NCI-H226 (cell line): Measurements from ENCODE around the gene LENG9.

ENCODE experiments used
- DNase-seq: peaks from one replicate; pipeline ENCODE4 v3.0.0-alpha.2; 2015

LENG9 gene

GRCh38 chr19:54436031-54436523, 27.5 kb downstream of the LENG9 start:
- no peak for DNase-seq

- DNase-seq, result no peak
Measured at GRCh38 chr19:54435551-54436016, 28.0 kb downstream of the LENG9 start.

GRCh38 chr19:54434873-54435214, 28.7 kb downstream of the LENG9 start:
- DNase-seq, result no peak

- no peak for DNase-seq
Measured at GRCh38 chr19:54434112-54434872, 29.3 kb downstream of the LENG9 start.

DNA sequence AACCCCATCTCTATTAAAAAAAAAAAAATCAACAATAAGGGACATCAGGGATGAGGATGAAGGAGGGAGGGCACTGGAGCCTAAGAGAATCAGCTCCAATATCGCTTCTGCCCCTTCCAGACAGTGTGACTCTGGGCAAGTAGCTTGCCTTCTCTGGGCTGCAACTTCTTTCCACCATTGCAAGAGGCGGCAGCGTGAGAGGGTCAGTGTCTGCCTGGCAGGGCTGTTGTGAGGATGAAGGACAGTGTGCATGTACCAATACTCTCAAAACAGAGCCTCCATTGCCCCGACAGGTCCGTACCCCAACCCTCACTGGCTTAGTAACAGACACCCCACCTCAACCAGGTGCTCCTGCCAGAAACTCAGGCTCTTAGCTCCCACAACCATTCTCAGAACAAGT, 29.9 kb downstream of the LENG9 start:
- no peak for DNase-seq

GRCh38 chr19:54432144-54432738, 31.3 kb downstream of the LENG9 start:
- DNase-seq, result peak; percentile 29

DNA sequence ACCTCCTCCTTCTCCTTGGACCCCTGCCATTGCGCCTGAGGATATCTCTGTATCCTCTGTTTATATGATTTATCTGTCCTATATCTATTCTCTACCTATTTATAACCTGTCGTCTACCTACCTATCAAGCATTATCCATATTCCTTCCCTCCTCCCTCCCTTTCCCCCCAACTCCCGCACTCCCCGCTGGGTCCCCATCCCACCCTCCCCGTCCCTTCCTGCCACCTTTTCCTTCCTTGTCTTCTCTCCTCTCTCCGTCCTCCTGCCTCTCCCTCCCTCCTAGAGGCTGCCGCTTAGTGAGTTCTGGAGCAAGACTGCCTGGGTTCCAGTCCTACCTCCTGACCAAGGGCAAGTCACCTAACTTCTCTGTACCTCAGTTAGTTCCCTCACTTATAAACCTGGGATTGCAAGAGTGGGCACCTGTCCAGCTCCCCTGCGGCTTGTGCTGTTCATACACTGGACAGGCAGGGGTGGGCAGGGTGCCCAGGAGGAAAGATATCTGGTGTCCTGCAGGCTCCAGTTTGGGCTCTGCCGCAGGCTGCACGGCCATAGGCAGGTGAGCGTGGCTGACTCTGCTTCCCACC, 32.2 kb downstream of the LENG9 start:
- peak; percentile 73 for DNase-seq

GRCh38 chr19:54430306-54431254, 33.0 kb downstream of the LENG9 start:
- DNase-seq, result peak; percentile 29

DNA sequence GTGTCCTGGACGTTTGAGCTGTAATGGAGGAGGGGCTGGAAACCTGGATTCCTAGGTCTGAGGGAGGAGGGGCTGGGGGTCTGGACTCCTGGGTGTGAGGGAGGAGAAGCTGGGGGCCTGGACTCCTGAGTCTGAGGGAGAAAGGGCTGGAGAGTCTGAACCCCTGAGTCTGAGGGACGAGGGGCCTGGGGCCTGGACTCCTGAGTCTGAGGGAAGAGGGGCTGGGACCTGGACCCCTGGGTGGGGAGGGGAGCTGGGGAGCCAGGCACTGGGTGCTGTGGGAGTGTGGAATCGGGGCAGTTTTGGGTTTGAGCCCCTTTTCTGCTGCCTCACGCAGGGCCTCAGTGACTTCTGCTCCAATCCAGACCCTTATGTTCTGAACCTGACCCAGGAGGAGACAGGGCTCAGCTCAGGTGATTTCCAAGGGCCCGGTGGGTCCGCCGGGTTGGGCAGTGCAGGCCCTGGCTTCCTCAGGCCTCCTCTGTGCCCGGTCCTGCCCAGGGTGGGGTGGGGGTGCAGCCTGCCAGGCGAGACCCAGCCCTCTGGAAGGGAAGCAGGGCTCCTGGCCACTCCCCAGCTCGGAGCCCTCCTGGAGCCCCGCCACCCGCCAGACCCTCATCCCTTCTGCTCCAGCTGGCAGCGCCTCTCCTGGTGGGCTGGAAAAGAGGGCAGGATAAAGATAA, 33.9 kb downstream of the LENG9 start:
- no peak for DNase-seq

GRCh38 chr19:54429176-54429495, 34.4 kb downstream of the LENG9 start:
- no peak for DNase-seq

GRCh38 chr19:54428323-54429175, 35.0 kb downstream of the LENG9 start:
- no peak for DNase-seq

GRCh38 chr19:54427586-54427985, 36.0 kb downstream of the LENG9 start:
- DNase-seq, result no peak

GRCh38 chr19:54426291-54426931, 37.2 kb downstream of the LENG9 start:
- no peak for DNase-seq

DNA sequence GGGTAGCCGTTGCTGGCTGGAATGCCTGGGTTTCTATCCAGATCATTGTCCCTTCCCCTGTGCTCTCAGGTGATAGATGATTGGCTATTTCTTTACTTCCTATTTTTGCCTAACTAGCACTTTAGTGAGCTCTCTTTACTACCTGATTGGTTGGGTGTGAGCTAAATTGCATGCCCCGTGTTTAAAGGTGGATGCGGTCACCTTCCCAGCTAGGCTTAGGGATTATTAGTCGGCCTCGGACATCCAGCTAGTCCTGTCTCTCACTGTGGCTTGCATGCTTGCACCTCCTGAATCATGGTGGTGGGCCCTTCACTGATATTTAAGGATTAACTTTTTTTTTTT, 38.2 kb downstream of the LENG9 start:
- DNase-seq, result no peak

GRCh38 chr19:54424660-54425381, 38.8 kb downstream of the LENG9 start:
- DNase-seq, result no peak

DNA sequence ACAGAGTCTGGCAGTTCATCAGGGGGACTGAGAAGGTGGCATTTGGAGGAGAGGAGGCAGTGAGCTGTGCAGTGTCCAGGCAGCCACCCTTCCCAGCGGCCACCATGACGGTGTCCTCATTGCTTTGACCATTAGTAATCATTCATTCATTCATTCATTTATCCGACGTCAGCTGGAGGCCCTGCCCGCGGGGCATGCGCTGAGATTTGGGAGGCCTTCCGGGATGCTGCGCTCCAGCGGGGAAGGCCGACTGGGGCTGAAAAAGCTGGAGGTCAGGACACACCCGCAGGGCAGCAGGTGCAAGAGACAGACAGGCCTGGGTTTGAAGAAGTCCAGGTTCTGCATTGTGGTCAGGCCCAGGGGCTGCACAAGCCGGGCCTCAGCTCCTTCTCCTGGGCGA, 39.4 kb downstream of the LENG9 start:
- DNase-seq, result no peak

DNA sequence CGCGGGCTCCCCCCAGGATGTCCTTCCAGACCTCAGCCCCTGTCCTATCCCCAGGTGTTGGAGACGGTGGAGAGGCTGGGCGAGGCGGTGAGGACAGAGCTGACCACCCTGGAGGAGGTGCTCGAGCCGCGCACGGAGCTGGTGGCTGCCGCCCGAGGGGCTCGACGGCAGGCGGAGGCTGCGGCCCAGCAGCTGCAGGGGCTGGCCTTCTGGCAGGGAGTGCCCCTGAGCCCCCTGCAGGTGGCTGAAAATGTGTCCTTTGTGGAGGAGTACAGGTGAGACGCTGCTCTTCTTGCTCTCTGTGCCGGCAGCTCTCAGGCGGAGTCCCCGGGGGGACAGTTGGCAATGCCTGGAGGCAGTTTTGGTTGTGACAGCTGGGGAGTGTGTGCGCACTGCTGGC, 41.4 kb downstream of the LENG9 start:
- no peak for DNase-seq

DNA sequence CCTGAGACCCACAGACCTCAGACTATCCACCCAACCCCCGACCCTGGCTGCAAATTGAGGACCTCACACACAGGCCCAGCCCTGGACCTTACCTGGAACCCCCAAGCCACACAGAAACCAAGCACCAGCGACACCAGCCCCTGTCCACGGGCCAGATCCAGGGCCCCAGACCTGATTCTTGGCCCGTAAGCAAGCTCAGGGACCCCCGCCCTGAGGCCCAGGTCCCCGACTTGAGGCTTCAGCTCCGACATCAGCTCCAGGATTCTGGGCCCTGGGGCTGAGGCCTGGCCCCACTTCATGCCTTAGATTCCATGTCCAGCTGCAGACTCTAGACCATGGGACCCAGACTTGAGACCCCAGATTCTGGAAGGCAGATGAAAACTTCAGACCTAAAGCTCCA, 42.1 kb downstream of the LENG9 start:
- no peak for DNase-seq

- DNase-seq, result no peak
Measured at GRCh38 chr19:54421169-54421516, 42.4 kb downstream of the LENG9 start.

- DNase-seq, result no peak
Measured at GRCh38 chr19:54420383-54421168, 43.0 kb downstream of the LENG9 start.
